LNCAP (cell line): Measurements from ENCODE around the gene ASIC1.

ENCODE experiments used
- TF ChIP-seq, protein P1 (sequence below): fragments of 450-650 bp; IDR thresholded peaks from 2 replicates; pipeline ENCODE4 v1.5.1; 2017; ENCODE audit warnings: mild to moderate bottlenecking

The ASIC1 gene

DNA sequence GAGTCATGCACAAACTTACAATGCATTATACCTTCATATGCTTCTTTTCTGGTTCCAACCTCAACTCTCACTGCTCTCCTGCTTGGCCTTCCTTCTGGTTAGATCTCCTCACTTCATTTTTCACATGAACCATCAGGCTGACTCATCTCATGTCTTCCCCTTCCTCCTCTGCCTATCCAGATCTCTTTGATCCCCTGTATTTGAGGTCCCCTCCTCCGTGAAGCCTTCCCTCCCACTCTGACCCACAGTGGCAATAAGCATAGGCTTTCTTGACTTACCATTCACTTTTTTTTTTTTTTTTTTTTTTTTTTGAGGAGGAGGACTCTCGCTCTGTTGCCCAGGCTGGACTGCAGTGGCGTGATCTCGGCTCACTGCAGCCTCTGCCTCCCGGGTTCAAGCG, 14.7 kb upstream of the ASIC1 start:
- TF ChIP-seq, protein P1, sequence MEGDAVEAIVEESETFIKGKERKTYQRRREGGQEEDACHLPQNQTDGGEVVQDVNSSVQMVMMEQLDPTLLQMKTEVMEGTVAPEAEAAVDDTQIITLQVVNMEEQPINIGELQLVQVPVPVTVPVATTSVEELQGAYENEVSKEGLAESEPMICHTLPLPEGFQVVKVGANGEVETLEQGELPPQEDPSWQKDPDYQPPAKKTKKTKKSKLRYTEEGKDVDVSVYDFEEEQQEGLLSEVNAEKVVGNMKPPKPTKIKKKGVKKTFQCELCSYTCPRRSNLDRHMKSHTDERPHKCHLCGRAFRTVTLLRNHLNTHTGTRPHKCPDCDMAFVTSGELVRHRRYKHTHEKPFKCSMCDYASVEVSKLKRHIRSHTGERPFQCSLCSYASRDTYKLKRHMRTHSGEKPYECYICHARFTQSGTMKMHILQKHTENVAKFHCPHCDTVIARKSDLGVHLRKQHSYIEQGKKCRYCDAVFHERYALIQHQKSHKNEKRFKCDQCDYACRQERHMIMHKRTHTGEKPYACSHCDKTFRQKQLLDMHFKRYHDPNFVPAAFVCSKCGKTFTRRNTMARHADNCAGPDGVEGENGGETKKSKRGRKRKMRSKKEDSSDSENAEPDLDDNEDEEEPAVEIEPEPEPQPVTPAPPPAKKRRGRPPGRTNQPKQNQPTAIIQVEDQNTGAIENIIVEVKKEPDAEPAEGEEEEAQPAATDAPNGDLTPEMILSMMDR = no peak

DNA sequence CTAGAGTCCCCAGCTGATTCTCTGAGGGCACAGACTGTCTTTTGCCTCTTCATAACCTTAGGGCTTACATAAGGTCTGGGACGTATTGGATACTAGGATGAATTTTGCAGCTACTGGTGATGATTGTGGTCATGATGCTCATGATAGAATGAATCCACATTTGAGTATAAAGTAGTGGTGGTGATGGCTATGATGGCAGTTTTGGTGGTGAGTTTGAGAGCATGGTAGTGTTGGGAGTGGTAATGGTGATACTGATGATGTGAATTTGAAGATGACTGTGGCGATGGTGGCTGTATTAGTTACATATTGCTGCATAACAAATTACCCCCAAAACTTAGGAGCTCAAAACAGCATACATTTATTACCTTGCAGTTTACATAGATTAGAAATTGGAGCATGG, 14.1 kb upstream of the ASIC1 start:
- TF ChIP-seq, protein P1 = no peak

DNA sequence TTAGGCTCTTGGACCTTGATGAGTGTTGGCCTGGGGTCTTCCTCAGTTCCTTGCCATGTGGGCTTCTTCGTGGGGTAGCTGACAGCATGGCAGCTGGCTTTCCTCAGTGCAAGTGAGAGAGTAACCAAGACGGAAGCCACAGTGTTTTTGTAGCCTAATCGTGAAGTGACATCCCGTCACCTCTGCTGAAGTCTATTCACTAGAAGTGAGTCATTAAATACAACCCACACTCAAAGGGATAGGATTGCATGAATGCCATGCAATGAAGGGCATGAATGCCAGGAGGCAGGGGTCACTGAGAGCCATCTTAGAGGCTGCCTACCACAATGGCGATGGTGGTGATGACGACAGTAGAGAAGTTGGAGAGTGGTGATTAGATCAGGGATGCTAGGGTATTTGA, 13.5 kb upstream of the ASIC1 start:
- TF ChIP-seq, protein P1 = no peak

DNA sequence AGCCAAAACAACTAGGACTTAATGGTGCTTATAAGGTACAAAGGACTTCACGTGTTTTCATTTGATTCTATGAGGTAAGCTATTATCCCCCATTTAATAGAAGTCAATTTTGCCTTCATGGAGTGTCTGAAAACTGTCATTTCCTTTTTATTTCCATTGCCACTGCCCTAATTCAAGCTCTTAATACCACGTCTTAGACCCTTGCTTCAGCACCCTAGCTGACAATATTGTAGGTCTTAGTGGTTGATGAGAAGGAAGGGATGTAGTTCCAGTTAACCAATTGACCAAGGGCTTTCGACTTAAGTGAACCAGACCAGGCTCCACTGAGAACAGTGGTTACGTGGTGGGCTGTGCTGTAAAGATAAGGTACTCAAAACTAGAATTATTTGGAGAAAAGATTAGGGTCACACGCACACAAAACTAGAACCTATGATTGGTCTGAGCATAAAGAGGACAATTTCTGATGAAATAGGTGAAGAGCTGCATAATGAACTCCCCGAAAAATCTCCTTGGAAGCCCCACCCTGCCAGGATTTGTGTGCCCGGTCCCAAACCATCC, 9.6 kb upstream of the ASIC1 start:
- TF ChIP-seq, protein P1 = no peak

DNA sequence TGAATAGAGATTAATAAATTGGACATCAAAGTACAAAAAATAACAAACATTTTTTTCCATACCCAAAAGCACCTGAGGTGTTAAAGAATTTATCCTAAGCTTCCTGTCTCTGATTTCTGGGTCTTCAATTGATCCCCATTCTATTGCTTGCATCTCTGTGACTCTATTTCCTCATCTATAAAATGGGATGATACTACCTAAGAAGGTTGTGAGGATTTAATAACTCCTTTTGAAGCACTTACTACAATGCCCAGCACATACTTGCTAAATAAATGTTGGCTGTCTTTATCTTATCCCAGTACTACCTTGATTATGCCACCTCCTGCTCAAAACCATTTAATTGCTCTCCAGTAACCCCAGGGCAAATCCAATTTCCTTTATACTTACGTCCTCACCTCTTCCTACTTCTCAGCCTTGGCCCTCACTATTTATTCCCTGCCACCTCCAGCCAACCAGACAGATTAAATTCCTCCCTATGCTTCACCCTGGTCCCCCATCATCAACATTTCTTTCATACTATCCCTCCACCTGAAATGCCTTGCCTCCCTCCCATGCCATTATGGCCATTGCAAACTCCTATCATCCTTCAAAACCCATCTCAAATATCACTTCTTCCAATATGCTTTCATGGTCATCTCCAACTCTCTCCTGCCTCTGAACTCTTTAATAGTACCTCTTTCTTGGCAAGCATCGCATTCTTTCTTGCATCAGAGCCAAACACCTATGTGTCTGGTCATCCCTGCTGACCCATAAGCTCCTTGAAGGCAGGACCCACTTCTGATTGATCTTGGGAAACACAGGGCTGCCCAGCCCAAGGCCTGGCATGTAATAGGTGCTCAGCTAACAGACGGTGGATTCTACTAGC, 7.9 kb upstream of the ASIC1 start:
- TF ChIP-seq, protein P1 = no peak

DNA sequence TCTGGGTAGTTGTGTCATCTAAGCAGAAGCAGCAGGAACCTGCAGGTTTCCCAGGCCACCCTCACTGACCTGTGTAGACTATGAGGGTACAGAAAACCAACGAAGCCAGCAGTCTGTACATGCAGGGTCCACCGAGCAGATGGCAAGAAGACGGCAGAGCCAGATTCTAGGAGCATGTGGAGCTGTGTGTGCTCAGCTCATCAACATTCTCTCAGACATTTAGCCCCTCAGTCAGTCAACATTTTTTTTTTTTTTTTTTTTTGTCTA, 7.3 kb upstream of the ASIC1 start:
- TF ChIP-seq, protein P1 = no peak

DNA sequence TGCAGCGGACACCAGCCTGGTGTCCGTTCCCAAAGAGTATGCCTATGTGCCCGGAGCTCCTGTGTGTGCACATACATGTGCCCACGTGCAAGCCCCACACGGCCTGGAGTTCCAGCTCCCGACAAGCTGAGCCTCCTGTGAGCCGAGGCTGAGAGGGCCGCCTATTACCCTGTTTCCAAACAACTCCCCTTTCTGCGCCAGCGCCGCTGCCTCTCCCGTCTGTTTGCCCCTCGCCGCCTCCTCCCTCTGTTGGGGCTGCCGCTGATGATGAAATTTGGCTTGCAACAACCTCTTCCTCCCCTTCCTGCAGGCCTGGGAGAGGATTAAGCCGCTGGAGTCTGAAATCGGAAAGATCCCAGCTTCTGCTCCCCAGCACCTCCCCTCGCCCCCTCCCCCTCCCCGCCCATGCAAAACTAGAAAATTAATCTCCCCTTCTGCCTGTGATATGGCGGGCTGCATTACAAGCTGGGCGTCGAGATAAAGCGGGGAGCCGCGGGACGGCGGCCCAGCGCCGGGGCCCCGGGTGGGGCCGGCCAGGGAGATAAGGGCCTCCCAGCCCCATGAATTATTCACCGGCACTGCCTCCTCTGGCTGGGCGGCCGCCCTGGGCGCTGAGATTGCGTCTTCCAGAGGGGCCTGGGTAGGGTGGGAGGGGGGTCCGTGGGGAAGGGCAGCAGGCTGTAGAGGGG, 6.8 kb upstream of the ASIC1 start:
- TF ChIP-seq, protein P1 = no peak
